T-helper 2 cell treated with Interferon-gamma antibody and Interleukin-4, amounts not matched to agents 5 μg/mL and 100 μg/mL, for 36 hours (primary cell): Measurements from ENCODE around the gene PCSK6.
"Not testable (repeated sequence)": the region's sequence is repeated elsewhere in the genome, so short reads cannot be mapped to it uniquely, and the experiment has no call there.

Experiments
- DNase-seq: peaks from one replicate; pipeline ENCODE4 v3.0.0; 2021; ENCODE audit warnings: low spot score
- H3K27ac Mint-ChIP-seq: one replicate; pipeline ENCODE4 v1.8.0; 2021; ENCODE audit warnings: mild to moderate bottlenecking, mixed read lengths
- H3K27me3 Mint-ChIP-seq: one replicate; pipeline ENCODE4 v1.8.0; 2021; ENCODE audit warnings: low read depth, mixed read lengths
- H3K36me3 Mint-ChIP-seq: one replicate; pipeline ENCODE4 v1.8.0; 2021; ENCODE audit warnings: low read depth, mixed read lengths
- H3K4me1 Mint-ChIP-seq: one replicate; pipeline ENCODE4 v1.8.0; 2021; ENCODE audit warnings: low read depth, mixed read lengths
- H3K4me3 Mint-ChIP-seq: one replicate; pipeline ENCODE4 v1.8.0; 2022; ENCODE audit warnings: mild to moderate bottlenecking, moderate library complexity, mixed read lengths
- H3K9me3 Mint-ChIP-seq: one replicate; pipeline ENCODE4 v1.8.0; 2021; ENCODE audit warnings: mixed read lengths

The PCSK6 gene

GRCh38 chr15:101348643-101349042, 140.9 kb downstream of the PCSK6 start:
- DNase-seq, result no peak
- Mint-ChIP-seq H3K4me1 (no peaks in the 10 kb centered on the region), H3K27ac (no peak overlapping the region), H3K36me3 (no peaks in the 10 kb centered on the region), H3K9me3 (no peaks in the 10 kb centered on the region), H3K27me3 (peaks cover 13% of the 10 kb centered on the region), H3K4me3 (no peak overlapping the region)

- no peak overlapping the region for H3K4me3 Mint-ChIP-seq
- no peaks in the 10 kb centered on the region for H3K36me3 Mint-ChIP-seq
- DNase-seq, result no peak
- no peaks in the 10 kb centered on the region for H3K9me3 Mint-ChIP-seq
- no peak overlapping the region for H3K27ac Mint-ChIP-seq
- H3K27me3 Mint-ChIP-seq, result peaks cover 17% of the 10 kb centered on the region
- no peaks in the 10 kb centered on the region for H3K4me1 Mint-ChIP-seq
These were observed 141.5 kb downstream of the PCSK6 start for GRCh38 chr15:101348015-101348414.

- H3K36me3 Mint-ChIP-seq, result no peaks in the 10 kb centered on the region
- no peak overlapping the region for H3K4me3 Mint-ChIP-seq
- H3K4me1 Mint-ChIP-seq, result no peaks in the 10 kb centered on the region
- H3K27ac Mint-ChIP-seq, result no peak overlapping the region
- no peak for DNase-seq
- peaks cover 18% of the 10 kb centered on the region for H3K27me3 Mint-ChIP-seq
- H3K9me3 Mint-ChIP-seq, result no peaks in the 10 kb centered on the region
These were observed 142.1 kb downstream of the PCSK6 start for GRCh38 chr15:101347454-101347853.

GRCh38 chr15:101346928-101347327, 142.6 kb downstream of the PCSK6 start:
- H3K4me1 Mint-ChIP-seq, result no peaks in the 10 kb centered on the region

GRCh38 chr15:101342056-101342455, 147.5 kb downstream of the PCSK6 start:
- Mint-ChIP-seq H3K27ac (no peak overlapping the region), H3K4me1 (no peaks in the 10 kb centered on the region), H3K4me3 (no peak overlapping the region), H3K27me3 (peaks cover 29% of the 10 kb centered on the region), H3K36me3 (no peaks in the 10 kb centered on the region), H3K9me3 (peaks cover 3% of the 10 kb centered on the region)
- no peak for DNase-seq

More at GRCh38 chr15:101346928-101347327, 142.6 kb downstream of the PCSK6 start:
- no peak overlapping the region for H3K27ac Mint-ChIP-seq
- no peaks in the 10 kb centered on the region for H3K9me3 Mint-ChIP-seq
- no peak overlapping the region for H3K4me3 Mint-ChIP-seq
- no peak for DNase-seq
- H3K36me3 Mint-ChIP-seq, result no peaks in the 10 kb centered on the region
- H3K27me3 Mint-ChIP-seq, result peaks cover 22% of the 10 kb centered on the region

- Mint-ChIP-seq H3K9me3 (peaks cover 10% of the 10 kb centered on the region), H3K27me3 (peaks cover 18% of the 10 kb centered on the region), H3K4me1 (peaks cover 3% of the 10 kb centered on the region), H3K4me3 (no peak overlapping the region), H3K27ac (no peak overlapping the region), H3K36me3 (no peaks in the 10 kb centered on the region)
- DNase-seq, result no peak
These were observed 150.9 kb downstream of the PCSK6 start for GRCh38 chr15:101338502-101339057.

GRCh38 chr15:101337976-101338375, 151.5 kb downstream of the PCSK6 start:
- H3K27me3 Mint-ChIP-seq, result peaks cover 14% of the 10 kb centered on the region
- H3K4me3 Mint-ChIP-seq, result no peak overlapping the region
- no peak overlapping the region for H3K27ac Mint-ChIP-seq
- H3K36me3 Mint-ChIP-seq, result peaks cover 4% of the 10 kb centered on the region
- H3K9me3 Mint-ChIP-seq, result peaks cover 16% of the 10 kb centered on the region
- H3K4me1 Mint-ChIP-seq, result peaks cover 3% of the 10 kb centered on the region
- DNase-seq, result no peak

GRCh38 chr15:101333907-101334789, 155.4 kb downstream of the PCSK6 start:
- not testable (repeated sequence) for H3K4me1 Mint-ChIP-seq, H3K27me3 Mint-ChIP-seq, H3K4me3 Mint-ChIP-seq, H3K36me3 Mint-ChIP-seq
- peak overlapping the region; percentile 92 for H3K27ac Mint-ChIP-seq
- peaks cover 23% of the 10 kb centered on the region for H3K9me3 Mint-ChIP-seq
- peak; percentile 46 for DNase-seq

GRCh38 chr15:101332061-101332467, 157.4 kb downstream of the PCSK6 start:
- peaks cover 20% of the 10 kb centered on the region for H3K9me3 Mint-ChIP-seq
- peaks cover 6% of the 10 kb centered on the region for H3K36me3 Mint-ChIP-seq
- H3K27me3 Mint-ChIP-seq, result peaks cover 4% of the 10 kb centered on the region
- no peak overlapping the region for H3K4me3 Mint-ChIP-seq
- peaks cover 3% of the 10 kb centered on the region for H3K4me1 Mint-ChIP-seq
- H3K27ac Mint-ChIP-seq, result no peak overlapping the region
- DNase-seq, result no peak

GRCh38 chr15:101329867-101330380, 159.6 kb downstream of the PCSK6 start:
- H3K4me1 Mint-ChIP-seq, result peaks cover 3% of the 10 kb centered on the region
- H3K36me3 Mint-ChIP-seq, result peaks cover 6% of the 10 kb centered on the region
- DNase-seq, result no peak
- H3K27ac Mint-ChIP-seq, result no peak overlapping the region
- H3K4me3 Mint-ChIP-seq, result no peak overlapping the region
- H3K9me3 Mint-ChIP-seq, result peaks cover 16% of the 10 kb centered on the region
- H3K27me3 Mint-ChIP-seq, result peaks cover 4% of the 10 kb centered on the region

GRCh38 chr15:101329309-101329863, 160.1 kb downstream of the PCSK6 start:
- no peak for DNase-seq
- H3K4me3 Mint-ChIP-seq, result no peak overlapping the region
- H3K27ac Mint-ChIP-seq, result no peak overlapping the region
- H3K36me3 Mint-ChIP-seq, result peaks cover 6% of the 10 kb centered on the region
- peaks cover 16% of the 10 kb centered on the region for H3K9me3 Mint-ChIP-seq
- peaks cover 4% of the 10 kb centered on the region for H3K27me3 Mint-ChIP-seq
- no peaks in the 10 kb centered on the region for H3K4me1 Mint-ChIP-seq

- Mint-ChIP-seq H3K27ac (no peak overlapping the region), H3K4me3 (no peak overlapping the region), H3K9me3 (peaks cover 8% of the 10 kb centered on the region), H3K36me3 (peaks cover 2% of the 10 kb centered on the region), H3K27me3 (peaks cover 4% of the 10 kb centered on the region), H3K4me1 (no peaks in the 10 kb centered on the region)
- no peak for DNase-seq
These were observed 161.5 kb downstream of the PCSK6 start for GRCh38 chr15:101328001-101328400.

- DNase-seq, result no peak
- H3K9me3 Mint-ChIP-seq, result peaks cover 3% of the 10 kb centered on the region
- no peak overlapping the region for H3K4me3 Mint-ChIP-seq
These were observed 162.3 kb downstream of the PCSK6 start for GRCh38 chr15:101327147-101327740.

More at GRCh38 chr15:101327147-101327740, 162.3 kb downstream of the PCSK6 start:
- peaks cover 4% of the 10 kb centered on the region for H3K27me3 Mint-ChIP-seq
- no peaks in the 10 kb centered on the region for H3K4me1 Mint-ChIP-seq
- no peaks in the 10 kb centered on the region for H3K36me3 Mint-ChIP-seq
- no peak overlapping the region for H3K27ac Mint-ChIP-seq
